ENCODE measurements around the gene MACROD2. TPM values are rescaled to one million over a fixed set of nuclear protein-coding genes. Genes with fewer than 3 reads are reported as not detected.
A peak's percentile ranks its signal among the peaks of the same experiment; 100 is the strongest.
"Not testable (repeated sequence)": the region's sequence is repeated elsewhere in the genome, so short reads cannot be mapped to it uniquely, and the experiment has no call there.

Gene MACROD2
- total RNA-seq, 1 experiment from 2014 or later = 0.12 TPM

DNA sequence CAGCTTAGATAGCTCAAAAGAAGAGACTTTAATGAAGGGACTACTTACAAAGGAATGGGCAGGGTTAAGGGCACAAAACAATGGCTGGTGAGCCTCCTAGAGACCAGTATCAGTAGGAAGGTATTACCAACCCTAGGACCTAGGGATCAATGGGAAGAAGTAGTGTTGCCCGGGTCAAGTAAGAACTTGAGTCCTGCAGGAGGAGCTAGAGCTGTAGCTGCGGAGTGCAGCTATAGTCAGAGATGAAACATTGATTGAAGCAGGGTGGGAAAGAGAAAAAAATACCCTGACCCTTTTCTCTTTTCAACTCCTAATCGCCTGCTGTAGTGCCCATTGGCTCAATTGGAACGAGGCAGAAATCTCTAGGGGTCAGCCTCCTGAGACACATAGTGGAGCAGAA lies 198.1 kb downstream of the MACROD2 start:
- no peaks in the 10 kb centered on the region for H3K4me1 ChIP-seq
- no peaks in the 10 kb centered on the region for H3K9me3 ChIP-seq (replicated peaks)
- H3K27me3 ChIP-seq = no peaks in the 10 kb centered on the region
- H3K36me3 ChIP-seq = no peaks in the 10 kb centered on the region
- H3K27ac ChIP-seq = no peak overlapping the region
- DNase-seq = no peak
- H3K4me3 ChIP-seq = no peak overlapping the region

DNA sequence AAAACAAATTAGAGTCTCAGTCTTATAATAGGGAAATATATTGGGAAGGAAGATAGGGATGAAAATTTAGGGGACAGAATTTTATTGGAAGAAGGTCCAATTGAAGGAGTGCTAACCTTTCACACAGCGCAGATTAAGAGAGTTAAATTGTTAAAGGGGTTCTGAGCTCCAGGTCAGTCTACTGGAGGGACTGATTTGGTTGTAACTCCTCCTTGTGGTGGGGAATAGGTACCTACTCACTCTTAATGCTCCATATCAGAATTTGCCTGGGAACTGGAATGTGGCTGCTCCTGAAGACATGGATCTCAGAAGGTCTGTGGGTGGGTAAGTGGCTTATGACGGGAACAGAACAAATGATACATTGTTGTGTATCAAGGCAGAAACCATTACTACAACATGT lies 198.6 kb downstream of the MACROD2 start:
- peak in 1 of 2 experiments; percentile 21 for DNase-seq
- Histone ChIP-seq H3K9me3 (replicated peaks) (no peaks in the 10 kb centered on the region), H3K27me3 (no peaks in the 10 kb centered on the region), H3K4me3 (no peak overlapping the region), H3K4me1 (no peaks in the 10 kb centered on the region; the same call in 1 of the 2 replicates), H3K27ac (no peak overlapping the region), H3K36me3 (no peaks in the 10 kb centered on the region)

DNA sequence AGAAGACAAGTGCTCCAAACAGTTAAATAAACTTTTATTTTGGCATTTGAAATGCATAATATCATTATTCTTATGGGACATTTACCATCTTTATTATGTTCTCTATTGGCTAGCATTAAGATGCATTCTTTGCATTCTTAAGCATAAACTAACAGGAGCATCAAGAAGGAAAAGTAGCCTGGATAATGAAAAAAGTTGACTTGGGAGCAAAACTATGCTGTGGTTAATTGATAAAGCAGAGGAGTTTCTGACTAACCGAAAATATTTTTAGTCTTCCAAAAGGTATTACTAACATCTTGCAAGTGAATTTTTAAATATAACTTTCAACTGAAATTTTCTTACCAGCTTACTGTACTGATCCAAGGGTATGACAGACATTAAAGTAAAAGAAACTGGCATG lies 201.8 kb downstream of the MACROD2 start:
- Histone ChIP-seq H3K4me3 (no peak overlapping the region), H3K27me3 (no peaks in the 10 kb centered on the region), H3K27ac (no peak overlapping the region), H3K9me3 (replicated peaks) (no peaks in the 10 kb centered on the region), H3K4me1 (no peaks in the 10 kb centered on the region; the same call in 1 of the 2 replicates), H3K36me3 (no peaks in the 10 kb centered on the region)
- no peak for DNase-seq

DNA sequence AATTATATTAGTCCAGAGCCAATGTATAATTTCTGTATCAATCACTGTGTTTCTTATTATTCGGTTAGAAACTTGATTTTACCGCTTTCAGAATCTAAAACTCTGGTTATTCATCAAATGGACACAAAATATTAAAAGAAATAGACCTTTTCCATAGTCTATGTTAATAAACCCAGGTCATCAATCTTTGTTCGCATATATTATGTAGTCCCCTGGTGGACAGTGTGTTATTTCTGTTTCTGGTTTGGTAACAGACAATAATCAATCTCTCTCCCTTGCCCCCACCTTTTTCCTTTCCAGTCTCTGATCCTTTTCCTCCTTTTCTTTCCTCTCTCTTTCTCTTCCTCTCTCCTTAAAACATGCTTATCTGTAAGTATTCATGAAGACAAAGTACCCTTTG lies 203.1 kb downstream of the MACROD2 start:
- no peaks in the 10 kb centered on the region; the same call in 1 of the 2 replicates for H3K4me1 ChIP-seq
- H3K27ac ChIP-seq = no peak overlapping the region
- H3K27me3 ChIP-seq = no peaks in the 10 kb centered on the region
- no peak overlapping the region for H3K4me3 ChIP-seq
- no peaks in the 10 kb centered on the region for H3K36me3 ChIP-seq
- no peak for DNase-seq
- no peaks in the 10 kb centered on the region for H3K9me3 ChIP-seq (replicated peaks)

DNA sequence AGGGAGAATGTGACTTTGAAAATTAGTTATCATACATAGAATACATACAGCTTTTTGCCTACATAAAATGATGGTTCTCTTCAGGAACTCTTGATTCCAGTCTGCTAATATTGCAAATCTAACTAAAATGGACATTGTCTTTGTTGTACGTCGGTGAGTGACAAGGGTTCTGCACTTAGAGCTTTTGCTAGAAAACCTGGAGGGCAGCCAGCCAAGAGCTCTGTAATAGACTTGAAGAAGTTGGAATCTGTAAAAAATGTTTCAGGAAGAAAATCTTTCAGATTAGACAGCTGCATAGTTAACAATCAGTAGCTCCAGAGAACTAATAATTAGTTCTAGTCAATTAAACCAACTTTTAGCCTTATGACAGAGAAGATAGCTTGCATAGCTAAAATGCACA lies 203.8 kb downstream of the MACROD2 start:
- Histone ChIP-seq H3K27me3 (no peaks in the 10 kb centered on the region), H3K4me1 (no peaks in the 10 kb centered on the region; the same call in 1 of the 2 replicates), H3K9me3 (replicated peaks) (no peaks in the 10 kb centered on the region), H3K4me3 (no peak overlapping the region), H3K27ac (no peak overlapping the region), H3K36me3 (no peaks in the 10 kb centered on the region)
- DNase-seq = peak in 1 of 2 experiments; percentile 17

DNA sequence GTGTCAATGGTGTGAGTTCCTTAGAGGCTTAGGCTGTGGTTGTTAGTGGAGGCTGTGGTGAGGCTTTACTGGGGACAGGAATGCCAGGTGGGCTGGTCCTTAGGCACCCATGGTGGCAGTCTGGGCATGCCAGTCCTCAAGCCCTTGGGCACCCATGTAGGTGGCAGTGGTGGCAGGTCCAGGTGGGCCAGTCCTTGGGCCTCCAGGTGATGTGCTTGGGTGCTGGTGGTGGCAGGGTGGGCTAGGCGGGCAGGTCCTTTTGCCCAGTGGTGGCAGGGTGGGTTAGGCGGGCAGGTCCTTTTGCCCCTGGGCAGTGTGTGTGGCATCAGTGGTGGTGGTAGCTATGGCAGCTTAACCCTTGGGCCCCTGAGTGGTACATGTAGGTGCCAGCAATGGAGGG lies 208.3 kb downstream of the MACROD2 start:
- Histone ChIP-seq H3K36me3 (no peaks in the 10 kb centered on the region), H3K27me3 (no peaks in the 10 kb centered on the region), H3K27ac (no peak overlapping the region), H3K9me3 (replicated peaks) (no peaks in the 10 kb centered on the region), H3K4me3 (no peak overlapping the region), H3K4me1 (no peaks in the 10 kb centered on the region; the same call in 1 of the 2 replicates)
- no peak for DNase-seq

DNA sequence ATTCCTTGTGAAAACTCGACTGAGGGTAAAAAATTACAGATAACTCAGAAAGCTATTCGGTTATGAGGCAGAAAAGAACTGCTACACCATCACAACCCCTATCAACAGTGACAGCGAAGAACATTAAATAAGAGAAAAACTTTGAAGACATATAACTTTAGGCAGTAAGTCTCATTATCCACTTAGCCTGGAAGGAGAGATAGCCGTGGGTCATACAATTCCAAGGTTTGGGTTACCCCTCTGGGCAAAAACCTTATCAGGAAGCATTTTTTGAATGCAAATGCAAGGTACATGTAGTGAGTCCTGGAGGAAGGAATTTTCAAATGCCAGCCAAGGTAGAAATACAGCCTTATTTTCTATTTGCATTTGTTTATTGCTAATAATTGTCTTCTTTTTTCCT lies 212.3 kb downstream of the MACROD2 start:
- H3K27ac ChIP-seq = no peak overlapping the region
- DNase-seq = no peak
- H3K9me3 ChIP-seq (replicated peaks) = no peaks in the 10 kb centered on the region
- no peaks in the 10 kb centered on the region for H3K4me1 ChIP-seq
- no peak overlapping the region for H3K4me3 ChIP-seq
- H3K36me3 ChIP-seq = no peaks in the 10 kb centered on the region
- H3K27me3 ChIP-seq = no peaks in the 10 kb centered on the region

DNA sequence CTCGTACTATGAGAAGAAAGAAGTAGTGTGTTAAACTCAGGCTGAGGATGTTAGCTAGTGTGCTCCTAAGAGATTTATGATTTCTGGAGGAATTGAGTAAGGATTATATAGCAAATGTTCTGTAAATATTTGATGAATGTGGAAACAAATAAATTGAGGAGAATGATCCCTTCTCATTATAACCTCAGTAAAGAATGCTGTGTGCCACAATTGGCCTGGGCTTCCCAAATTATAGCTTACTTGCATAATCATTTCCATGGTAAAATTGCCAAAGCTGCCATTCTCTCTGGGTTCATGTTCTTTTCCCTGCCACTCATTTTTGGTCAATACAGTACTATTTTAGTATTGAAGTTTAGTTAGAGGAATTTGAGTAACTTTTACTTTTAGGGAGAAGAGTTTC lies 213.6 kb downstream of the MACROD2 start:
- H3K9me3 ChIP-seq (replicated peaks) = no peaks in the 10 kb centered on the region
- no peaks in the 10 kb centered on the region for H3K36me3 ChIP-seq
- H3K4me1 ChIP-seq = no peaks in the 10 kb centered on the region
- no peak overlapping the region for H3K4me3 ChIP-seq
- H3K27ac ChIP-seq = no peak overlapping the region
- H3K27me3 ChIP-seq = no peaks in the 10 kb centered on the region
- DNase-seq = no peak

DNA sequence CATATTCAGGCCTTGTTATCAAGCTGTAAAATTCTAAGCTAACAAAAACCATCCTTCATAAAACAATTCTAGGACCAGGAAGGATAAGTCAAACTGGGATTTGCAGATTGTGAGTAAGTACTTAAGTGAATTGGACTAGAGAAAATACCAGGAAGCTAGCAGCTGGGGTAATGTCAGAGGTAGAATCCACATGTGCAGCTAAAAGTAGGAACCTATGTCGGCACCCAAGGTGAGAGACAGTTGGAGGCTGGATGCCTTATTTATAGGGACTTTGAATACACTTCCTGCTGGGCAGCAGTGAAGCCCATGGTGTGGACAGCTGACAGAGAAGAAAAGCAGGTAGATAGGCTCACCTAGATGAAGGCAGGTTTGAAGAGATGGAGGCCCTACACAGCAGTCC lies 214.8 kb downstream of the MACROD2 start:
- Histone ChIP-seq H3K9me3 (replicated peaks) (no peaks in the 10 kb centered on the region), H3K27ac (no peak overlapping the region), H3K4me3 (no peak overlapping the region), H3K4me1 (no peaks in the 10 kb centered on the region), H3K36me3 (no peaks in the 10 kb centered on the region), H3K27me3 (no peaks in the 10 kb centered on the region)
- no peak for DNase-seq

DNA sequence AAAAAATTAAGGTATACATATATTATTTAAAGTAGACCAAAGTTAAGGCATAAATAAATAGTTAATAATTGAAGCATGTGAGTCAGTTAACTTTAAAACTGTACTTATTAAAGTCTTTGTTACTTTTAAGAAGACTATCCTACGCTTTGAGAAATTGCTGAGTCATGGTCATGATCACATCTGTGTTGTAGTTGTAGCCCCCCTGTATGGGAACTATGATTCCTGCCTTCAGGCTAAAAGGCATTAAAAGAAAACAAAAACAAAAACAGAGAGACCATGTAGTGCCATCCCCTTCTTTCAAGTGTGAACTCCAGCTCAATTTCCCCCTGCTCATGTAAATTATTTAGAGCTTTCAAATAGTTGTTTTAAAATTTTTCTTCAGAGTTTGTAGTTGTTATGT lies 218.7 kb downstream of the MACROD2 start:
- no peaks in the 10 kb centered on the region for H3K27me3 ChIP-seq
- no peak for DNase-seq
- H3K4me1 ChIP-seq = no peaks in the 10 kb centered on the region
- H3K4me3 ChIP-seq = no peak overlapping the region
- H3K27ac ChIP-seq = no peak overlapping the region
- no peaks in the 10 kb centered on the region for H3K36me3 ChIP-seq
- H3K9me3 ChIP-seq (replicated peaks) = no peaks in the 10 kb centered on the region

DNA sequence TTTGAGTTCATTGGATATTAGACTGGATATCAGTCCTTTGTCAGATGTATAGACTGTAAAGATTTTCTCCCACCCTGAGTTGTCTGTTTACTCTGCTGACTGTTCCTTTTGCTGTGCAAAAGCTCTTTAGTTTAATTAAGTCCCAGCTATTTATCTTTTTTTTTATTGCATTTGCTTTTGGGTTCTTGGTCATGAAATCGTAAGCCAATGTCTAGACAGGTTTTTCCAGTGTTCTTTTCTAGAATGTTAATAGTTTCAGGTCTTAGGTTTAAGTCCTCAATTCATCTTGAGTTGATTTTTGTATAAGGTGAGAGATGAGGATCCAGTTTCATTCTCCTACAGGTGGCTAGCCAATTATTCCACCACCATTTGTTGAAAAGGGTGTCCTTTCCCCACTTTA lies 220.6 kb downstream of the MACROD2 start:
- H3K36me3 ChIP-seq; DNase-seq; H3K4me3 ChIP-seq; H3K4me1 ChIP-seq; H3K9me3 ChIP-seq (replicated peaks); H3K27ac ChIP-seq; H3K27me3 ChIP-seq: not testable (repeated sequence)

DNA sequence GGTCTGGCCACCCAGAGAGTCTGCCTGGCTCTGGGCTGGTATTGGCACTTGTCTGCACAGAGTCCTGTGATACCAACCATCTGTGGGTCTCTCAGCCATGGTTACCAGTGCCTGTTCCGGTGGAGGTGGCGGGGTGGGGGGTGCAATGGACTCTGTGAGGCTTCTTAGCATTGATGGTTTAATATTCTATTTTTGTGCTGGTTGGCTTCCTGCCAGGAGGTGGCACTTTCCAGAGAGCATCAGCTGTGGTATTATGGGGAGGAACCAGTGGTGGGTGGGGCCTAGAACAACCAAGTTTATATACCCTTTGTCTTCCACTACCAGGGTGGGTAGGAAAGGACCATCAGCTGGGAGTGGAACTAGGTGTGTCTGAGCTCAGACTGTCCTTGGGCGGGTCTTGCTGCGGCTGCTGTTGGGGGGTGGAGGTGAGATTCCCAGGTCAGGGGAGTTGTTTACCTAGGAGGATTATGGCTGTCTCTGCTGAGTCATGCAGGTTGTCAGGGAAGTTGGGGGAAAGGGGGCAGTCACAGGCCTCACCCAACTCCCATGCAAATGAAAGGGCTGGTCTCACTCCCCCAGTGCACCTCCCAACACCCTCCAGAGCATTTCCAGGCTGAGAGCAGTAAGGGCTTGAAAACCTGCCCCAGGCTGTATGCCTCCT lies 224.6 kb downstream of the MACROD2 start:
- no peak overlapping the region for H3K4me3 ChIP-seq
- DNase-seq = peak in 1 of 2 experiments; percentile 11
- H3K27ac ChIP-seq = no peak overlapping the region
- no peaks in the 10 kb centered on the region for H3K27me3 ChIP-seq
- H3K9me3 ChIP-seq (replicated peaks) = no peaks in the 10 kb centered on the region
- H3K36me3 ChIP-seq = no peaks in the 10 kb centered on the region
- peaks cover 4% of the 10 kb centered on the region; the same call in 1 of the 2 replicates for H3K4me1 ChIP-seq

DNA sequence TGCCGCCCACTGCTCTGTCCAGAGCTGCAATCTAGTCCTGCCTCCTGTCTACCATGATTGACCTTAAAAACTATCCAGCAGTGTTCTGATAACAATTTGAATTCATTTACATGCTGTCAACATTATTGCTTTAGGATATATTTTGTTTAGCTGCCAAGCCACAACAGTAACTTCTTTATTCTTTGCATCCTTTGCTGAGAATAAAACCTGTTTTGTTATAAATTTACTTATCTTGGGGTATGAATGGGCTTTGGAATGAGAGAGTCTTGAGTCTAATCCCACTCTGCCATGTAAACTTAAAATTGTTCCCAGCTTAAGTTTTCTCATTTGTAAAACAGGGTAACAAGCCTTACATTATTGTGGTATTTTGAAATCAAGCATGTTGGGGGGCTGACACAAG lies 225.7 kb downstream of the MACROD2 start:
- no peak for DNase-seq
- no peaks in the 10 kb centered on the region for H3K27me3 ChIP-seq
- no peak overlapping the region for H3K4me3 ChIP-seq
- no peaks in the 10 kb centered on the region for H3K36me3 ChIP-seq
- H3K9me3 ChIP-seq (replicated peaks) = no peaks in the 10 kb centered on the region
- no peak overlapping the region for H3K27ac ChIP-seq
- H3K4me1 ChIP-seq = peaks cover 4% of the 10 kb centered on the region; the same call in 1 of the 2 replicates

DNA sequence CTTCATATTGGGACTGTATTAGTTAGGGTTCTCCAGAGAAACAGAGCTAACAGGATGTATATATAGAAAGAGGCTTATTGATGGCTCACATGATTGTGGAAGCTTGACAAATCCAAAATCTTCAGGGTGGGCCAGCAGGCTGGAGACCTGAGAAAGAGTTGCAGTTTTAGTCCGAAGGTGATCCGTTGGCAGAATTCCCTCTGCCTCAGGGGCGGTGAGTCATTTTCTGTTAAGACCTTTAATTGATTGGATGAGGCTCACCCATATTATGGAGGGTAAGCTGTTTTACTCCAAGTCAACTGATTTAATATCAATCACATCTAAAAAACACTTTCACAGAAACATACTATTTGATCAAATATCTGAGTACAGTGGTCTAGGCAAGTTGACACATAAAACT lies 228.5 kb downstream of the MACROD2 start:
- peaks cover 4% of the 10 kb centered on the region; the same call in 1 of the 2 replicates for H3K4me1 ChIP-seq
- no peaks in the 10 kb centered on the region for H3K36me3 ChIP-seq
- H3K27me3 ChIP-seq = no peaks in the 10 kb centered on the region
- no peak for DNase-seq
- no peaks in the 10 kb centered on the region for H3K9me3 ChIP-seq (replicated peaks)
- no peak overlapping the region for H3K27ac ChIP-seq
- H3K4me3 ChIP-seq = no peak overlapping the region

DNA sequence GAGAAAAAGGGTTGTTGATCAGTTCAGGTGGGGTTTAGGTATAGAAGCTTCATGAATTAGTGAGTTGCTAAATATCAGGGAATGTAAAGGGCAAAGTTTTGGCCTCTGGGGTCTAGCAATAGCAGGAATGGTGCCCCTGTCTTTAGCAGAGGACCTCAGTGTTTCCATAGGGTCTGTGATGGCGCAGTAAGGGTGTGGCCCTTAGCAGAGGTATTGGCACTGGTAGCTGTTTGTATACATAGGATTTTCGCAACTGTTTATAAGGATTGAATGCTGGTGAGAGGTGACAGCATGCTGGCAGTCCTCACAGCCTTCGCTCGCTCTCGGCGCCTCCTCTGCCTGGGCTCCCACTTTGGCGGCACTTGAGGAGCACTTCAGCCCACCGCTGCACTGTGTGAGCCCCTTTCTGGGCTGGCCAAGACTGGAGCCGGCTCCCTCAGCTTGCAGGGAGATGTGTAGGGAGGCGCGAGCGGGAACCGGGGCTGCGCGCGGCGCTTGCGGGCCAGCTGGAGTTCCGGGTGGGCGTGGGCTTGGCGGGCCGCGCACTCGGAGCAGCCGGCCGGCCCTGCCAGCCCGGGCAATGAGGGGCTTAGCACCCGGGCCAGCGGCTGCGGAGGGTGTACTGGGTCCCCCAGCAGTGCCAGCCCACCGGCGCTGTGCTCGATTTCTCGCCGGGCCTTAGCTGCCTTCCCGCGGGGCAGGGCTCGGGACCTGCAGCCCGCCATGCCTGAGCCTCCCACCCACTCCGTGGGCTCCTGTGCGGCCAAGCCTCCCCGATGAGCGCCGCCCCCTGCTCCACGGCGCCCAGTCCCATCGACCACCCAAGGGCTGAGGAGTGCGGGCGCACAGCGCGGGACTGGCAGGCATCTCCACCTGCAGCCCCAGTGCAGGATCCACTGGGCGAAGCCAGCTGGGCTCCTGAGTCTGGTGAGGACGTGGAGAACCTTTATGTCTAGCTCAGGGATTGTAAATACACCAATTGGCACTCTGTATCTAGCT lies 231.0 kb downstream of the MACROD2 start:
- H3K4me3 ChIP-seq; H3K27me3 ChIP-seq; H3K27ac ChIP-seq; H3K9me3 ChIP-seq (replicated peaks); H3K36me3 ChIP-seq; H3K4me1 ChIP-seq; DNase-seq: not testable (repeated sequence)
